ENCODE data around the gene GTF2IRD1. TPM values are rescaled to one million over a fixed set of nuclear protein-coding genes. Genes with fewer than 3 reads are reported as not detected.
"Not testable (repeated sequence)": the region's sequence is repeated elsewhere in the genome, so short reads cannot be mapped to it uniquely, and the experiment has no call there.

GTF2IRD1 gene
- total RNA-seq, 2 donors from 2014 or later, result 0.89 to 2.2 TPM

GRCh38 chr7:74483402-74484336, 30.0 kb downstream of the GTF2IRD1 start:
- Mint-ChIP-seq H3K27me3 (no peaks in the 10 kb centered on the region), H3K27ac (no peak overlapping the region), H3K4me3 (no peak overlapping the region), H3K4me1 (no peaks in the 10 kb centered on the region), H3K36me3 (ENCODE audit: low read depth) (no peaks in the 10 kb centered on the region), H3K9me3 (no peaks in the 10 kb centered on the region)
- ATAC-seq (replicated peaks), result no peak

GRCh38 chr7:74485611-74486010, 31.9 kb downstream of the GTF2IRD1 start:
- Mint-ChIP-seq H3K9me3 (no peaks in the 10 kb centered on the region), H3K4me3 (no peak overlapping the region), H3K27ac (no peak overlapping the region), H3K36me3 (ENCODE audit: low read depth) (no peaks in the 10 kb centered on the region), H3K4me1 (no peaks in the 10 kb centered on the region), H3K27me3 (no peaks in the 10 kb centered on the region)
- no peak for ATAC-seq (replicated peaks)

GRCh38 chr7:74488518-74489030, 34.9 kb downstream of the GTF2IRD1 start:
- ATAC-seq (replicated peaks); H3K4me3 Mint-ChIP-seq; H3K27ac Mint-ChIP-seq; H3K4me1 Mint-ChIP-seq; H3K27me3 Mint-ChIP-seq; H3K36me3 Mint-ChIP-seq (ENCODE audit: low read depth); H3K9me3 Mint-ChIP-seq: not testable (repeated sequence)

- H3K4me3 Mint-ChIP-seq, result no peak overlapping the region
- no peaks in the 10 kb centered on the region for H3K4me1 Mint-ChIP-seq
- no peaks in the 10 kb centered on the region for H3K36me3 Mint-ChIP-seq (ENCODE audit: low read depth)
- H3K27me3 Mint-ChIP-seq, result no peaks in the 10 kb centered on the region
- H3K9me3 Mint-ChIP-seq, result peaks cover 3% of the 10 kb centered on the region
- no peak for ATAC-seq (replicated peaks)
- H3K27ac Mint-ChIP-seq, result no peak overlapping the region
Observed at GRCh38 chr7:74489997-74490945, 36.6 kb downstream of the GTF2IRD1 start.

- not testable (repeated sequence) for H3K27me3 Mint-ChIP-seq; H3K36me3 Mint-ChIP-seq (ENCODE audit: low read depth); H3K4me1 Mint-ChIP-seq; ATAC-seq (replicated peaks); H3K9me3 Mint-ChIP-seq; H3K27ac Mint-ChIP-seq; H3K4me3 Mint-ChIP-seq
Observed at GRCh38 chr7:74491490-74491889, 37.8 kb downstream of the GTF2IRD1 start.

GRCh38 chr7:74493295-74493694, 39.6 kb downstream of the GTF2IRD1 start:
- Mint-ChIP-seq H3K36me3 (ENCODE audit: low read depth) (no peaks in the 10 kb centered on the region), H3K9me3 (peaks cover 3% of the 10 kb centered on the region), H3K27ac (no peak overlapping the region), H3K4me3 (no peak overlapping the region), H3K4me1 (peaks cover 5% of the 10 kb centered on the region), H3K27me3 (no peaks in the 10 kb centered on the region)
- no peak for ATAC-seq (replicated peaks)

GRCh38 chr7:74494076-74494548, 40.4 kb downstream of the GTF2IRD1 start:
- Mint-ChIP-seq H3K27me3 (no peaks in the 10 kb centered on the region), H3K9me3 (peaks cover 3% of the 10 kb centered on the region), H3K27ac (no peak overlapping the region), H3K4me3 (no peak overlapping the region), H3K36me3 (ENCODE audit: low read depth) (no peaks in the 10 kb centered on the region), H3K4me1 (peaks cover 5% of the 10 kb centered on the region)
- no peak for ATAC-seq (replicated peaks)

- Mint-ChIP-seq H3K27me3 (no peaks in the 10 kb centered on the region), H3K9me3 (peaks cover 3% of the 10 kb centered on the region), H3K4me1 (peaks cover 5% of the 10 kb centered on the region), H3K36me3 (ENCODE audit: low read depth) (no peaks in the 10 kb centered on the region), H3K4me3 (no peak overlapping the region), H3K27ac (no peak overlapping the region)
- ATAC-seq (replicated peaks), result peak; percentile 6
Observed at GRCh38 chr7:74495112-74496086, 41.7 kb downstream of the GTF2IRD1 start.

- Mint-ChIP-seq H3K36me3 (ENCODE audit: low read depth) (no peaks in the 10 kb centered on the region), H3K27me3 (no peaks in the 10 kb centered on the region), H3K27ac (no peak overlapping the region), H3K4me3 (no peak overlapping the region), H3K9me3 (peaks cover 3% of the 10 kb centered on the region), H3K4me1 (peaks cover 5% of the 10 kb centered on the region)
- no peak for ATAC-seq (replicated peaks)
Observed at GRCh38 chr7:74496272-74496671, 42.6 kb downstream of the GTF2IRD1 start.

GRCh38 chr7:74496773-74497172, 43.1 kb downstream of the GTF2IRD1 start:
- H3K9me3 Mint-ChIP-seq; H3K27ac Mint-ChIP-seq; H3K36me3 Mint-ChIP-seq (ENCODE audit: low read depth); H3K4me1 Mint-ChIP-seq; H3K27me3 Mint-ChIP-seq; ATAC-seq (replicated peaks); H3K4me3 Mint-ChIP-seq: not testable (repeated sequence)

GRCh38 chr7:74498354-74498753, 44.6 kb downstream of the GTF2IRD1 start:
- Mint-ChIP-seq H3K4me1 (peaks cover 5% of the 10 kb centered on the region), H3K9me3 (no peaks in the 10 kb centered on the region), H3K4me3 (no peak overlapping the region), H3K27ac (no peak overlapping the region), H3K36me3 (ENCODE audit: low read depth) (no peaks in the 10 kb centered on the region), H3K27me3 (no peaks in the 10 kb centered on the region)
- no peak for ATAC-seq (replicated peaks)

GRCh38 chr7:74498996-74499834, 45.5 kb downstream of the GTF2IRD1 start:
- no peaks in the 10 kb centered on the region for H3K36me3 Mint-ChIP-seq (ENCODE audit: low read depth)
- no peaks in the 10 kb centered on the region for H3K9me3 Mint-ChIP-seq
- H3K27ac Mint-ChIP-seq, result no peak overlapping the region
- no peak for ATAC-seq (replicated peaks)
- H3K4me3 Mint-ChIP-seq, result no peak overlapping the region
- peaks cover 5% of the 10 kb centered on the region for H3K4me1 Mint-ChIP-seq
- no peaks in the 10 kb centered on the region for H3K27me3 Mint-ChIP-seq

GRCh38 chr7:74499835-74500388, 46.2 kb downstream of the GTF2IRD1 start:
- Mint-ChIP-seq H3K4me3 (no peak overlapping the region), H3K36me3 (ENCODE audit: low read depth) (no peaks in the 10 kb centered on the region), H3K27me3 (no peaks in the 10 kb centered on the region), H3K4me1 (peaks cover 5% of the 10 kb centered on the region), H3K9me3 (no peaks in the 10 kb centered on the region), H3K27ac (no peak overlapping the region)
- no peak for ATAC-seq (replicated peaks)
